Naive B cell (primary cell): ENCODE results near the gene ARHGAP18. TPM values are rescaled to one million over a fixed set of nuclear protein-coding genes. Genes with fewer than 3 reads are reported as not detected.
A peak's percentile ranks its signal among the peaks of the same experiment; 100 is the strongest.

ENCODE experiments used
- ATAC-seq, 2 donors: fragments of 150-1000 bp; cut with Tn5 transposase; 2 replicates each; pipeline ENCODE4 v1.10.0; 2021; ENCODE audit warnings: low read depth in 2 of 2, mild to moderate bottlenecking in 2 of 2, moderate library complexity in 2 of 2
- DNase-seq: peaks from one replicate; pipeline ENCODE4 v3.0.0; 2022
- H3K27ac Mint-ChIP-seq, 6 donors: one replicate each; pipeline ENCODE4 v1.8.0; 2020 to 2022; ENCODE audit warnings: mild to moderate bottlenecking in 6 of 6, mixed read lengths in 6 of 6, moderate library complexity in 5 of 6, inconsistent platforms in 2 of 6
- H3K27me3 Mint-ChIP-seq, 3 donors: one replicate each; pipeline ENCODE4 v1.8.0; 2021 to 2022; ENCODE audit warnings: mixed read lengths in 3 of 3, mild to moderate bottlenecking in 1 of 3
- H3K36me3 Mint-ChIP-seq, 2 donors: one replicate each; pipeline ENCODE4 v1.8.0; 2020 to 2022; ENCODE audit warnings: mixed read lengths in 2 of 2, inconsistent platforms in 1 of 2, mild to moderate bottlenecking in 1 of 2
- H3K4me1 Mint-ChIP-seq, 3 donors: one replicate each; pipeline ENCODE4 v1.8.0; 2020 to 2022; ENCODE audit warnings: mixed read lengths in 3 of 3, inconsistent platforms in 1 of 3, mild to moderate bottlenecking in 1 of 3, moderate library complexity in 1 of 3
- H3K4me3 Mint-ChIP-seq, 8 donors: one replicate each; pipeline ENCODE4 v1.8.0; 2020 to 2022; ENCODE audit warnings: mild to moderate bottlenecking in 8 of 8, mixed read lengths in 8 of 8, moderate library complexity in 8 of 8, inconsistent platforms in 2 of 8
- H3K9me3 Mint-ChIP-seq, 7 donors: one replicate each; pipeline ENCODE4 v1.8.0; 2020 to 2022; ENCODE audit warnings: mixed read lengths in 7 of 7, mild to moderate bottlenecking in 5 of 7, inconsistent platforms in 2 of 7, moderate library complexity in 1 of 7
- polyA plus RNA-seq, 6 donors: library from polyadenylated mRNA; unstranded; fragments of 300-500 nt; fragmentation: Illumina TruSeq; gene quantifications; one replicate each; pipeline ENCODE4 v1.2.3, GENCODE V29; 2021; ENCODE audit warnings: low read depth in 6 of 6

ARHGAP18 gene
- polyA plus RNA-seq, 6 donors from 2014 or later, result 0.84 to 4.0 (median 3.0) TPM

DNA sequence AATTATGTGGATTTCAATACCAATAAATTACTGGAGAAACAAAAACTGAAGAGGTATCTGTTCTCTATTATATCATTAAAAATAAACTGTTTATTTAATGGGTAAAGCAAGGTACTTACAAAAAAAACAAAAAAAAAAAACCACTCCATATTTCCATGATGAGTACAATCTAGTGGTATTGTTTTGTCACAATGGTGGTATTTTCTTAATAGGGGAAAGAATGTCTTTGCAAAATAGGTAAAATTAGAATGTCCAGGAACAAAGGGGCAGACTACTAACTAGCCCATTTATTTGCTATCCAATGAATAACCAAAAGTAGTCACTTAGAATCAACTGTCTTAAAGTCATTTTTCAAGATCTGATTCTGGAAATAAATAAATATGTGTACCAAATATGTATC lies 92.0 kb downstream of the ARHGAP18 start:
- H3K9me3 Mint-ChIP-seq, result peaks cover 0 to 4% (median 0%) of the 10 kb centered on the region in 7 donors
- no peaks in the 10 kb centered on the region for H3K27me3 Mint-ChIP-seq
- DNase-seq (no peak), ATAC-seq (no peak)
- peaks cover 0 to 4% (median 3%) of the 10 kb centered on the region in 3 donors for H3K4me1 Mint-ChIP-seq
- H3K4me3 Mint-ChIP-seq, result no peak overlapping the region
- H3K27ac Mint-ChIP-seq, result no peak overlapping the region
- peaks cover 0 to 6% of the 10 kb centered on the region in 2 donors for H3K36me3 Mint-ChIP-seq

DNA sequence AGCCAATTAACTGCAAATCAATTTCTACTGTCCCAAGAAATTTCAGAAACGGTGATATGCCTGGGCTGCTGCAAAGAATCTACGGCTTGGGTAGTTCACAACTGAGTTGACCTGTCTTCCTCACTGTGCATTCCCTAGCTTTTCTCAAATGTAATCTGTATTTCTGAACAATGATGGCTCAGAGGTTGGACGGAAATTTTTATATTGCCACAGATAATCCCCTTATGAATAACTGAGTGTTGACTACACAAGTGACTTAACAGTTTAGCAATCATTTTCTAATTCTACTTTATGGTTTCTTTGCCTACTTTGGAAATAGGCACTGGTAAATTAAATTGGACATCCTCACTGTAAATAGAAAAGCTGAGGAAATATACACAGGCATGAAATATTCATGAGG lies 94.5 kb downstream of the ARHGAP18 start:
- Mint-ChIP-seq H3K27ac (no peak overlapping the region), H3K36me3 (peaks cover under 1 to 10% of the 10 kb centered on the region in 2 donors), H3K9me3 (peaks cover 0 to 4% (median 0%) of the 10 kb centered on the region in 7 donors), H3K4me1 (peaks cover 0 to 4% (median 3%) of the 10 kb centered on the region in 3 donors), H3K27me3 (no peaks in the 10 kb centered on the region), H3K4me3 (no peak overlapping the region)
- no peak for DNase-seq
- no peak for ATAC-seq

GRCh38 chr6:129615020-129615419 lies 95.0 kb downstream of the ARHGAP18 start:
- Mint-ChIP-seq H3K27ac (no peak overlapping the region), H3K36me3 (peaks cover 5 to 14% of the 10 kb centered on the region in 2 donors), H3K27me3 (no peaks in the 10 kb centered on the region), H3K9me3 (peaks cover 0 to 4% (median 0%) of the 10 kb centered on the region in 7 donors), H3K4me1 (peaks cover 0 to 4% (median 3%) of the 10 kb centered on the region in 3 donors), H3K4me3 (no peak overlapping the region)
- DNase-seq (no peak), ATAC-seq (no peak)

- H3K27me3 Mint-ChIP-seq, result no peaks in the 10 kb centered on the region
- H3K27ac Mint-ChIP-seq, result no peak overlapping the region
- DNase-seq (no peak), ATAC-seq (no peak)
- no peak overlapping the region for H3K4me3 Mint-ChIP-seq
- H3K36me3 Mint-ChIP-seq, result peaks cover 7 to 15% of the 10 kb centered on the region in 2 donors
- peaks cover 0 to 4% (median 3%) of the 10 kb centered on the region in 3 donors for H3K4me1 Mint-ChIP-seq
- peaks cover 0 to 4% (median 0%) of the 10 kb centered on the region in 7 donors for H3K9me3 Mint-ChIP-seq
Measured at GRCh38 chr6:129614464-129614863, 95.5 kb downstream of the ARHGAP18 start.

GRCh38 chr6:129612440-129612839 lies 97.5 kb downstream of the ARHGAP18 start:
- ATAC-seq, result no peak
- DNase-seq, result no peak
- H3K4me1 Mint-ChIP-seq, result no peaks in the 10 kb centered on the region
- H3K27ac Mint-ChIP-seq, result no peak overlapping the region
- H3K4me3 Mint-ChIP-seq, result no peak overlapping the region
- H3K27me3 Mint-ChIP-seq, result no peaks in the 10 kb centered on the region
- peaks cover 7 to 15% of the 10 kb centered on the region in 2 donors for H3K36me3 Mint-ChIP-seq
- H3K9me3 Mint-ChIP-seq, result no peaks in the 10 kb centered on the region

DNA sequence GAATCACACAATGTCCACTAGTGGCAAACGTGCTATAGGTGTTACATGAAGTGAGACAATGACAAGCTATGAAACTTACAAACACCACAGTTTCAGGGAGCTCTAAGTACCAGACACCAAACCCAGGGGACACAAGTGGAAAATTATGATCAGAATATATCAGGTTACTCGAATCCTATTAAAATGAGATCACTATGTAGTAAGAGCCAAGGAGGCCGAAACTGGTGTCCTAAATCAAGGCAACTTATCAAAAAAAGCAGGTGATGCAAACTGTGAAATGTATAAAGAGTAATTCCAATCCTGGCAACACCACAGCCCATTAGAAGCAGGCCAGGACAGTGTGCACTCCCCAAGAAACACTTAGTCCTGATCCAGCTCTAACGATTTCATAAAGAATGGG lies 100.3 kb downstream of the ARHGAP18 start:
- H3K4me1 Mint-ChIP-seq, result no peaks in the 10 kb centered on the region
- H3K9me3 Mint-ChIP-seq, result no peaks in the 10 kb centered on the region
- ATAC-seq (no peak), DNase-seq (no peak)
- H3K27ac Mint-ChIP-seq, result no peak overlapping the region
- H3K27me3 Mint-ChIP-seq, result no peaks in the 10 kb centered on the region
- H3K4me3 Mint-ChIP-seq, result no peak overlapping the region
- peaks cover 7 to 8% of the 10 kb centered on the region in 2 donors for H3K36me3 Mint-ChIP-seq

DNA sequence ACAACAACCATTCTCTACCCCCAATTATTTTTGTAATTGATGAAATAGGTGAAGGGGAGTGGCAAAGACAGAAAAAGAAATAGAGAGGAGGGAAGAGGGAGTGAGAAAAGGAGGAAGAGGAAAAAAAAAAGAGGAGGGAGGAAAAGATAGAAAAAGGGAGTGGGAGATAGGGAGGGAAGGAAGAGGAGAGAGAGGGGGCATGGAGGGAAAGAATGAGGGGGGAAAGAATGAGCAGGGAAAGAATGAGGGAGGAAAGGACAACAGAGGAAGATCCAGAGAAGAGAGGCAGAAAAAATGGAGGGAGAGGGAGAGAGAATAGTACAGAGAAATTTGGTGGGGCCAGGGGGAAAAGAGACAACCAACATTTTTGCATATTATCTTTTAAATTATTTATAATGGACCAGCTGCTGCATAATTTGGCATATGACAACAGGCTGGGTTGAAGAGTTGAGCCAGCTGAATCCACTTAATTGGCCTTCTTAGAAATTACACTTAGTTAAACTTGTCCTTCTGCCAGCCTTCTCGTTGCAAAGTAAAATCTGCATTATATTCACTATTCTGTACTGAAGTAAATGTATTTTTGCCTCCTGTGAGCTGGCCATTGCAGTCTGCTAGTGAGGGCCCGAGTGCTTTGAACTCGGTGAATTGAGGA lies 101.0 kb downstream of the ARHGAP18 start:
- no peak for ATAC-seq
- H3K36me3 Mint-ChIP-seq, result peaks cover 7 to 8% of the 10 kb centered on the region in 2 donors
- no peak overlapping the region for H3K4me3 Mint-ChIP-seq
- H3K27me3 Mint-ChIP-seq, result no peaks in the 10 kb centered on the region
- peak overlapping the region in 2 of 6 donors; percentile 1 to 74 for H3K27ac Mint-ChIP-seq
- DNase-seq, result no peak
- H3K4me1 Mint-ChIP-seq, result no peaks in the 10 kb centered on the region
- no peaks in the 10 kb centered on the region for H3K9me3 Mint-ChIP-seq

DNA sequence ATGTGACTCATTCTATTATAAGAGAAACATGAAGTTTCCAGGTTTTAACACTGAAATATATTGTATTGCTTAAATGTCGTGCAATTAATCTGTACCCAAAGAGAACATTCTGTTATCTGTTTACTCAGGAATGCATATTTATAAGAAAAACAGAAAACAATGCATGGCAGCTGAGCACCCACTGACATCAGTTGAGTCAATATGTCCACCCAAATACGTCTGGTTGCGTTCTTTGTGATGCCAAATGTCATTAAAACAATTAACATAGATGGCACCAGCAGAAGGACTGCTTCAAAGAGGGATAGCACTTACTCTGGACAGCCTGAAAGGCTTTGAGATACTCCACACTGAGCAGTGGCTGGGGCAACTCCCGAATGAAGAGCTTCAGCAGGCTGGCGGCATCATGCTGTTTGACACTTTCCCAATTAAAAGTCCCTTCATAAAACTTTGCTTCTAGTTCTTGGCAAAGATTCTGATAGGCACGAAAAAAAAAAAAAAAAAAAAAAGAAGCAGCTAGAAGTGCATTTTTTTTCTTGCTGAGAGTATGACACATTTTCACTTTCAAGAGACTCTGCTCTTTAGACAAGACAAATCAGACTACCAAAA lies 102.3 kb downstream of the ARHGAP18 start:
- Mint-ChIP-seq H3K9me3 (no peaks in the 10 kb centered on the region), H3K4me3 (no peak overlapping the region), H3K4me1 (no peaks in the 10 kb centered on the region), H3K36me3 (peaks cover 7 to 8% of the 10 kb centered on the region in 2 donors), H3K27me3 (no peaks in the 10 kb centered on the region), H3K27ac (no peak overlapping the region)
- no peak for ATAC-seq
- no peak for DNase-seq

DNA sequence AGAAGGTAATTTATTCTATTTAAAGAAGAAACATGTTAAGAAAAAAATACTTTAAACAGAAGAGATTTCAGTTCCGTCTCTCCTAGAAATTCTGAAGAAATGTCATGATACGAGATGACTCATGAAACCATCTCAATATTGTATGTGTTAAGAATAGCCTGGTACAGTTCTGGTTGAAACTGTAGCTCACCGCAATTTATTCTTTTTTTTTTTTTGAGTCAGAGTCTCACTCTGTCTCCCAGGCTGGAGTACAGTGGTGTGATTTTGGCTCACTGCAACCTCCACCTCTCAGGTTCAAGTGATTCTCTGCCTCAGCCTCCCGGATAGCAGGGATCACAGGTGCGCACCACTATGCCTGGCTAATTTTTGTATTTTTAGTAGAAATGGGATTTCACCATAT lies 103.3 kb downstream of the ARHGAP18 start:
- DNase-seq (no peak), ATAC-seq (no peak)
- Mint-ChIP-seq H3K27me3 (no peaks in the 10 kb centered on the region), H3K36me3 (peaks cover 7 to 8% of the 10 kb centered on the region in 2 donors), H3K9me3 (no peaks in the 10 kb centered on the region), H3K27ac (no peak overlapping the region), H3K4me1 (no peaks in the 10 kb centered on the region), H3K4me3 (no peak overlapping the region)

DNA sequence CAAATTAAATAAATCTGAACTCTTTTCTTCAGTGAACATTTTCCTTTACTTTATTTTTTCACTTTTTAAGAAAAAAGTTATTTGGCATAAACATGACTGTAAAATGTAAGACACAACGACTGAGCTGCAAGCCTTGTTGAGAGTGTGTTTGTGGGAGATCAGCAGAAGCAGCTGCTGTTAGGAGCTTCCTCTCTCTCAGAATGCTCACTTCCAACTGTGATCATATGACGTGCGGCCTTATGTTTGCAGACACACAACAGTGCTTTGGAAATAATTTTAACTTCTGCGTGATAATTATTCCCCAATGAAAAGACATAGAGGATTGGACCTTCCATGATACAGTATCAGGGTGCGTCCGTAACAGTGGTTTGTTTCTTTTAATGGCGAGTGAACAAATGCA lies 104.0 kb downstream of the ARHGAP18 start:
- no peaks in the 10 kb centered on the region for H3K9me3 Mint-ChIP-seq
- H3K27me3 Mint-ChIP-seq, result no peaks in the 10 kb centered on the region
- DNase-seq (no peak), ATAC-seq (no peak)
- H3K27ac Mint-ChIP-seq, result no peak overlapping the region
- no peak overlapping the region for H3K4me3 Mint-ChIP-seq
- H3K4me1 Mint-ChIP-seq, result no peaks in the 10 kb centered on the region
- H3K36me3 Mint-ChIP-seq, result peaks cover 5 to 7% of the 10 kb centered on the region in 2 donors

DNA sequence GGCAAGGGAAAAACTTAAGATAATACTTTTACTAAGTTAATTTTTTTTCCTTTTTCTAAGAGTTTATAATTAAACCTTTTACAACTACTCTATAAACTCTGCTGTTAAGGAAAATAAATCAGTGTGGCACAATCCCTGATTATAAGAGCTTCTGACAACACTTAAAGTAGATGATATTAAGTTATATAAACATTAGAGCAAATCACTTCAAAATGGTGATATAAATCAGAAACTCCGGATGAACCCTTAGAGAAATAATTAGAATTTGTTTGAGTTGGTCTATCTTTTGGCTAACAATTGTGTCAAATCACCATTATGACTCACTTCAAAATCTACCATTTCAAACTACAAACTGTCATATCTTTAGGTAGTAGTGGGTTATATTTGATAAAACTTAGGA lies 104.9 kb downstream of the ARHGAP18 start:
- no peaks in the 10 kb centered on the region for H3K27me3 Mint-ChIP-seq
- peaks cover 2 to 3% of the 10 kb centered on the region in 2 donors for H3K36me3 Mint-ChIP-seq
- ATAC-seq (no peak), DNase-seq (no peak)
- H3K4me3 Mint-ChIP-seq, result no peak overlapping the region
- H3K27ac Mint-ChIP-seq, result no peak overlapping the region
- no peaks in the 10 kb centered on the region for H3K4me1 Mint-ChIP-seq
- H3K9me3 Mint-ChIP-seq, result no peaks in the 10 kb centered on the region

GRCh38 chr6:129604321-129604720 lies 105.7 kb downstream of the ARHGAP18 start:
- H3K27me3 Mint-ChIP-seq, result no peaks in the 10 kb centered on the region
- DNase-seq (no peak), ATAC-seq (no peak)
- H3K4me3 Mint-ChIP-seq, result no peak overlapping the region
- no peaks in the 10 kb centered on the region for H3K4me1 Mint-ChIP-seq
- H3K36me3 Mint-ChIP-seq, result no peaks in the 10 kb centered on the region
- H3K27ac Mint-ChIP-seq, result no peak overlapping the region
- H3K9me3 Mint-ChIP-seq, result no peaks in the 10 kb centered on the region

DNA sequence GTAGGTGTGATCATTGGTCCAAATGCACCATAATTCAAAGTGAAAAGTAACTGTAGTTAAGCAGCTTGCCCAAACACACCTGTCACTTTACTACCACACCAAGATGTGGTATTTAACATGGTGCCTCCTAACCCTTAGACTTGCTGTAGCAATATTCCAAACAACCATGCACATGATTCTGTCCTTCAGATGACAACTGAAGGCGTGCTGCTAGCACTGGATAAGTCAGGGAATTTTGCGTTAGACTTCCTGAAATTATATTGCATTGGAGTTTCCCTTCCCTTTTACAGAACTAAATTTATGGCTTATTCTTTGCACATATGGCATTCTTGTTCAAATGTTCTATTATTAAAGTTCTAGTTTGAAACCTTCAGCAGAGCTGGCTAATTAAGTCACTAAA lies 106.2 kb downstream of the ARHGAP18 start:
- Mint-ChIP-seq H3K27ac (no peak overlapping the region), H3K4me3 (no peak overlapping the region), H3K27me3 (no peaks in the 10 kb centered on the region), H3K36me3 (no peaks in the 10 kb centered on the region), H3K4me1 (no peaks in the 10 kb centered on the region), H3K9me3 (no peaks in the 10 kb centered on the region)
- ATAC-seq, result no peak
- DNase-seq, result no peak

DNA sequence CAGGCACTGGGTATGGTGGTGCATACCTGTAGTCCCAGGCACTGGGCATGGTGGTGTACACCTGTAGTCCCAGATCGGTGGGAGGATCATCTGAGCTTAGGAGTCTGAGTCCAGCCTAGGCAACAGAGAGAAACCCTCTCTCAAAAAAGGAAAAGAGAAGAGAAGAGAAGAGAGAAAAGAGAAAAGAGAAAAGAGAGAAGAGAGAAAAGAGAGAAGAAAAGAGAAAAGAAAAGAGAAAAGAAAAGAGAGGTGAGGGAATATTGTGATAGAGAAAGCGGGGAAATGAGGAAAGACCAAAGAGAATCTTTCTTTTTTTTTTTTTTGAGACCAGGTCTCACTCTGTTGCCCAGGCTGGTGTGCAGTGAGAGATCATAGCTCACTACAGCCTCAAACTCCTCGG lies 108.7 kb downstream of the ARHGAP18 start:
- Mint-ChIP-seq H3K36me3 (no peaks in the 10 kb centered on the region), H3K27ac (no peak overlapping the region), H3K4me3 (no peak overlapping the region), H3K27me3 (no peaks in the 10 kb centered on the region), H3K4me1 (peaks cover 3 to 10% (median 5%) of the 10 kb centered on the region in 3 donors), H3K9me3 (no peaks in the 10 kb centered on the region)
- ATAC-seq, result no peak
- no peak for DNase-seq
